ENCODE data around the gene ZAP70.

Gene ZAP70

GRCh38 chr2:97732436-97733340, 19.3 kb downstream of the ZAP70 start:
- DNase-seq (ENCODE audit: extremely low read depth in 1 of 2, low read depth in 1 of 2): no peak

- DNase-seq (ENCODE audit: extremely low read depth in 1 of 2, low read depth in 1 of 2): no peak
Measured at GRCh38 chr2:97733341-97734035, 20.1 kb downstream of the ZAP70 start.

- no peak for DNase-seq (ENCODE audit: extremely low read depth in 1 of 2, low read depth in 1 of 2)
Measured at GRCh38 chr2:97734061-97735051, 21.0 kb downstream of the ZAP70 start.

- DNase-seq (ENCODE audit: extremely low read depth in 1 of 2, low read depth in 1 of 2): no peak
Measured at GRCh38 chr2:97735161-97735561, 21.8 kb downstream of the ZAP70 start.

GRCh38 chr2:97736185-97736584, 22.8 kb downstream of the ZAP70 start:
- no peak for DNase-seq (ENCODE audit: extremely low read depth in 1 of 2, low read depth in 1 of 2)

- DNase-seq (ENCODE audit: extremely low read depth in 1 of 2, low read depth in 1 of 2): no peak
Measured at GRCh38 chr2:97736608-97737330, 23.4 kb downstream of the ZAP70 start.

- DNase-seq (ENCODE audit: extremely low read depth in 1 of 2, low read depth in 1 of 2): no peak
Measured at GRCh38 chr2:97737421-97738178, 24.2 kb downstream of the ZAP70 start.

GRCh38 chr2:97738179-97739019, 25.0 kb downstream of the ZAP70 start:
- DNase-seq (ENCODE audit: extremely low read depth in 1 of 2, low read depth in 1 of 2): no peak

- DNase-seq (ENCODE audit: extremely low read depth in 1 of 2, low read depth in 1 of 2): no peak
Measured at GRCh38 chr2:97739020-97739892, 25.9 kb downstream of the ZAP70 start.

- no peak for DNase-seq (ENCODE audit: extremely low read depth in 1 of 2, low read depth in 1 of 2)
Measured at GRCh38 chr2:97739893-97740245, 26.5 kb downstream of the ZAP70 start.

GRCh38 chr2:97740590-97741182, 27.3 kb downstream of the ZAP70 start:
- DNase-seq (ENCODE audit: extremely low read depth in 1 of 2, low read depth in 1 of 2): no peak

GRCh38 chr2:97741251-97741650, 27.9 kb downstream of the ZAP70 start:
- no peak for DNase-seq (ENCODE audit: extremely low read depth in 1 of 2, low read depth in 1 of 2)

- no peak for DNase-seq (ENCODE audit: extremely low read depth in 1 of 2, low read depth in 1 of 2)
Measured at GRCh38 chr2:97741686-97742085, 28.3 kb downstream of the ZAP70 start.

- DNase-seq (ENCODE audit: extremely low read depth in 1 of 2, low read depth in 1 of 2): no peak
Measured at GRCh38 chr2:97742381-97742847, 29.0 kb downstream of the ZAP70 start.

- no peak for DNase-seq (ENCODE audit: extremely low read depth in 1 of 2, low read depth in 1 of 2)
Measured at GRCh38 chr2:97743913-97744312, 30.5 kb downstream of the ZAP70 start.

GRCh38 chr2:97745474-97746174, 32.2 kb downstream of the ZAP70 start:
- DNase-seq (ENCODE audit: extremely low read depth in 1 of 2, low read depth in 1 of 2): peak; percentile 37 to 59

GRCh38 chr2:97747285-97747684, 33.9 kb downstream of the ZAP70 start:
- DNase-seq (ENCODE audit: extremely low read depth in 1 of 2, low read depth in 1 of 2): no peak
